Neutrophil (primary cell): Measurements from ENCODE around the gene WDR3.

Source experiments
- H3K27ac ChIP-seq: fragments of 200-600 bp; sonication (generic); 2 replicates; pipeline ENCODE4 v1.5.1; 2016; ENCODE audit warnings: mild to moderate bottlenecking, moderate library complexity
- H3K27me3 ChIP-seq: fragments of 200-600 bp; sonication (generic); 2 replicates; pipeline ENCODE4 v1.6.0; 2016; ENCODE audit warnings: mild to moderate bottlenecking
- H3K36me3 ChIP-seq: fragments of 200-600 bp; sonication (generic); 2 replicates; pipeline ENCODE4 v1.5.1; 2017
- H3K4me1 ChIP-seq, 2 experiments: fragments of 200-600 bp in 1 of 2; sonication (generic) in 1 of 2; 1 replicate in 1 of 2; 2 replicates in 1 of 2; pipeline versions ENCODE4 v1.5.1 to v1.6.1; 2013 to 2016; ENCODE audit warnings: low read depth in 1 of 2, low read length in 1 of 2, mild to moderate bottlenecking in 1 of 2, moderate library complexity in 1 of 2; ENCODE audit not compliant: control insufficient read depth in 1 of 2, insufficient read depth in 1 of 2
- H3K4me3 ChIP-seq, 2 experiments: fragments of 200-600 bp in 1 of 2; sonication (generic) in 1 of 2; 1 replicate in 1 of 2; 2 replicates in 1 of 2; pipeline ENCODE4 v1.5.1; 2013 to 2016; ENCODE audit warnings: low read depth in 1 of 2, low read length in 1 of 2, mild to moderate bottlenecking in 1 of 2, moderate library complexity in 1 of 2
- H3K9me3 ChIP-seq: fragments of 200-600 bp; sonication (generic); 2 replicates; pipeline ENCODE4 v1.5.1; 2016
- CTCF ChIP-seq: fragments of 200-600 bp; sonication (generic); IDR thresholded peaks from 2 replicates; pipeline ENCODE4 v1.5.1; 2016; ENCODE audit warnings: antibody characterized with exemption

The WDR3 gene

GRCh38 chr1:117929343-117930172, at the start of gene WDR3, which contains the start of gene GDAP2:
WDR3 (plus strand) TSS chr1:117929739; CDS start chr1:117933320, 3,581 bp downstream.
GDAP2 (minus strand) TSS chr1:117929621; CDS start chr1:117920357, 9,264 bp downstream.
- Histone ChIP-seq H3K36me3 (no peaks in the 10 kb centered on the region), H3K4me3 (peak within 1 kb of the TSS; percentile 85 to 95), H3K27me3 (no peaks in the 10 kb centered on the region), H3K4me1 (peaks cover 31 to 50% of the 10 kb centered on the region in 2 experiments), H3K27ac (peak within 1 kb of the TSS; percentile 92), H3K9me3 (no peaks in the 10 kb centered on the region)
- TF ChIP-seq CTCF: peak; percentile 7

- Histone ChIP-seq H3K4me1 (no peaks in the 10 kb centered on the region), H3K27me3 (no peaks in the 10 kb centered on the region), H3K36me3 (peaks cover 84% of the 10 kb centered on the region), H3K9me3 (no peaks in the 10 kb centered on the region), H3K4me3 (no peak overlapping the region), H3K27ac (no peak overlapping the region)
- no peak for TF ChIP-seq CTCF
Measured at GRCh38 chr1:117883616-117884015, 45.9 kb upstream of the WDR3 start.

- Histone ChIP-seq H3K9me3 (no peaks in the 10 kb centered on the region), H3K27ac (no peak overlapping the region), H3K4me1 (no peaks in the 10 kb centered on the region), H3K27me3 (no peaks in the 10 kb centered on the region), H3K4me3 (no peak overlapping the region), H3K36me3 (peaks cover 78% of the 10 kb centered on the region)
- TF ChIP-seq CTCF: no peak
Measured at GRCh38 chr1:117886101-117886795, 43.3 kb upstream of the WDR3 start.

- H3K9me3 ChIP-seq: no peaks in the 10 kb centered on the region
- no peaks in the 10 kb centered on the region for H3K4me1 ChIP-seq
- H3K27me3 ChIP-seq: no peaks in the 10 kb centered on the region
- H3K4me3 ChIP-seq: no peak overlapping the region
- H3K36me3 ChIP-seq: peaks cover 56% of the 10 kb centered on the region
- H3K27ac ChIP-seq: no peak overlapping the region
- no peak for TF ChIP-seq CTCF
Measured at GRCh38 chr1:117890452-117890851, 39.1 kb upstream of the WDR3 start.

- Histone ChIP-seq H3K4me1 (no peaks in the 10 kb centered on the region), H3K4me3 (no peak overlapping the region), H3K27ac (no peak overlapping the region), H3K9me3 (no peaks in the 10 kb centered on the region), H3K27me3 (no peaks in the 10 kb centered on the region), H3K36me3 (peaks cover 63% of the 10 kb centered on the region)
- no peak for TF ChIP-seq CTCF
Measured at GRCh38 chr1:117892512-117892911, 37.0 kb upstream of the WDR3 start.
